NCI-H2081 (cell line): Measurements from ENCODE around the gene SLC25A47.
"Not testable (repeated sequence)": the region's sequence is repeated elsewhere in the genome, so short reads cannot be mapped to it uniquely, and the experiment has no call there.

Experiments used
- DNase-seq, 2 experiments: peaks; one replicate each; lab custom pipeline; 2025; lab: John Stamatoyannopoulos, UW

The SLC25A47 gene

GRCh38 chr14:100325231-100325632, 2.1 kb downstream of the SLC25A47 start:
- no peak for DNase-seq

- DNase-seq = peak in 1 of 2 experiments; percentile 52
Measured at GRCh38 chr14:100325958-100326357, 2.8 kb downstream of the SLC25A47 start.

- DNase-seq = no peak
Measured at GRCh38 chr14:100327128-100327527, 4.0 kb downstream of the SLC25A47 start.

DNA sequence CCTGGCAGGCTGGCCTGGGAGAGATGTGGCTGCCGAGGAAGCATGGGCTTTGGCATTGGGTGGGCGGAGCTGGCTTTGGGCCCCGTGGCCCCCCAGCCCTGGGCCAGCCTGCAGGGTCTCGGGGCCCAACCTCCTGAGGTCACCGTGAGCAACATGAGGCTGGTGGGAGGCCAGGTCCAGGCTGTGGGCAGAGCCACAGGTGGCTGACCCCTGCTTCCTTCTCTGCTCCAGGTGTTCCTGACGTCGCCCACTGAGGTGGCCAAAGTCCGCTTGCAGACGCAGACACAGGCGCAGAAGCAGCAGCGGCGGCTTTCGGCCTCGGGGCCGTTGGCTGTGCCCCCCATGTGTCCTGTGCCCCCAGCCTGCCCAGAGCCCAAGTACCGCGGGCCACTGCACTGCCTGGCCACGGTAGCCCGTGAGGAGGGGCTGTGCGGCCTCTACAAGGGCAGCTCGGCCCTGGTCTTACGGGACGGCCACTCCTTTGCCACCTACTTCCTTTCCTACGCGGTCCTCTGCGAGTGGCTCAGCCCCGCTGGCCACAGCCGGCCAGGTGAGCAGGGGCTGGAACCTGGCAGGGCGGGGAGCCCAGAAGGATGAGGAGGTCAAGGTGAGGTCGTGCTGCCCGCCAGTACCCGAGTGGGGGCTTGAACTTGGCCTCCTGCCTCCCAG, 5.5 kb downstream of the SLC25A47 start:
- no peak for DNase-seq

DNA sequence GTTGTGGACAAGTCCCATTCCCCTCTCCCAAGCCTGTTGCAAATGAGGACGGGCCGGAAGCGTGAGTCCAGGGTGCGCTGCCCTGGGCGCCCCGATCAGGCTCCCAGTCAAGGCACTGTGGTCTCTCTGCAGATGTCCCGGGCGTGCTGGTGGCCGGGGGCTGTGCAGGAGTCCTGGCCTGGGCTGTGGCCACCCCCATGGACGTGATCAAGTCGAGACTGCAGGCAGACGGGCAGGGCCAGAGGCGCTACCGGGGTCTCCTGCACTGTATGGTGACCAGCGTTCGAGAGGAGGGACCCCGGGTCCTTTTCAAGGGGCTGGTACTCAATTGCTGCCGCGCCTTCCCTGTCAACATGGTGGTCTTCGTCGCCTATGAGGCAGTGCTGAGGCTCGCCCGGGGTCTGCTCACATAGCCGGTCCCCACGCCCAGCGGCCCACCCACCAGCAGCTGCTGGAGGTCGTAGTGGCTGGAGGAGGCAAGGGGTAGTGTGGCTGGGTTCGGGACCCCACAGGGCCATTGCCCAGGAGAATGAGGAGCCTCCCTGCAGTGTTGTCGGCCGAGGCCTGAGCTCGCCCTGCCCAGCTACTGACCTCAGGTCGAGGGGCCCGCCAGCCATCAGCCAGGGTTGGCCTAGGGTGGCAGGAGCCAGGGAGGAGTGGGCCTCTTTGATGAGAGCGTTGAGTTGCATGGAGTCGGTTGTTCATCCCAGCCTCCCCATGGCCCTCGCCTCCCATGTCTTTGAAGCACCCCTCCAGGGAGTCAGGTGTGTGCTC, 6.3 kb downstream of the SLC25A47 start:
- no peak for DNase-seq

GRCh38 chr14:100330007-100330344, 6.8 kb downstream of the SLC25A47 start:
- DNase-seq = no peak

DNA sequence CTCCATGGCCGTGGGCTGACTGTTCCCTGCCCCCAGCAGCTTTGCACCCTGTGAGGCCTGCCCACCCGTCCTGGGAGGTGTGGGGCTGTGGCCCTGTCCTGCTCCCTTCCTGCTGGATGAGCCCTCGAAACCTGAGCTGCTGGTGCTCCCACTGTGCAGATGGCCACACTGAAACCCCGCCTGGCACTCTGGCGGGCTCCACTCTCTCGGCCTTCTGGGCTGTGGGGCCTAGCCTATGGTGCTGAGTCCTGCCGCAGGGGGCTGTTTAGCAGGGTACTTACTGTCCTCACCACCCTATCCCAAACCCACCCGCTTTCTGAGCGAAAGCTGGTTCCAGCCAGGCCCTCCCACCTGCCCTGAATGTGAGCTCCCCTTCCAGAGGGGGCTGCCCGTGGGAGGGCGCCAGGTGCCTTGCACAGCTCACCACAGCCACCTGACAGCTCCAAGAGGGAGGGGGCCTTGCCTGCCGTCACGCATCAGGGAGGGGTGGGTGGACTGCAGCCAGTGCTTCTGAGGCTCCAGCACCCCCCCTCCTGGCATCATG, 7.3 kb downstream of the SLC25A47 start:
- DNase-seq = peak; percentile 26 to 52

DNA sequence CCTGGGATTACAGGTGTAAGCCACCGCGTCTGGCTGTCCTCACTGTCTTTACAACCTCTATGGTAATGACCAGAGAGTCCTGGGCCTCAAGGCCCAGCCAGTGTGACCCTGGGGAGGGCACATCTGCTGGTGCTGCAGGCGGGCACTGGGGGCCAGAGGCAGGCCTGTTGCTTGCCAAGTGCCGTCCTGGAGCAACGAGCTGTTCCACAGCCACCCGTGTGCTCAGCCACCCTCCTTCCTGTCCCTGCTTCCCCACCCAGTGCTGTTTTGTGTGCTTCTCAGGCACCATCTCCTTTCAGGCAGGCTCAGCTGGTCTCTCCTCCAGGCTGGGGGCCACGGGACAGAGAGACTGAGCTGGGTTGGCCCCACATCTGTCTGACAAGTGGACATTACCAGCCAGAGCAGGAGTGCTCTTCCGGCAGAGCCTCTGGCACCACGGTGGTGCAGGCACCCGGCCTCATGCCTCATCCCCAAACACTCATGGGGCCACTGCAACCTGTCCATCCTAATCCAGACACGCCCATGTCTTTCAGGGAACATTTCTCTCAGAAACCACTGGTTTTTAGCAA, 9.0 kb downstream of the SLC25A47 start:
- DNase-seq = no peak

- DNase-seq = peak in 1 of 2 experiments; percentile 51
Measured at GRCh38 chr14:100332797-100333196, 9.7 kb downstream of the SLC25A47 start.

- DNase-seq = no peak
Measured at GRCh38 chr14:100333311-100333710, 10.2 kb downstream of the SLC25A47 start.

GRCh38 chr14:100333827-100334226, 10.7 kb downstream of the SLC25A47 start:
- no peak for DNase-seq

DNA sequence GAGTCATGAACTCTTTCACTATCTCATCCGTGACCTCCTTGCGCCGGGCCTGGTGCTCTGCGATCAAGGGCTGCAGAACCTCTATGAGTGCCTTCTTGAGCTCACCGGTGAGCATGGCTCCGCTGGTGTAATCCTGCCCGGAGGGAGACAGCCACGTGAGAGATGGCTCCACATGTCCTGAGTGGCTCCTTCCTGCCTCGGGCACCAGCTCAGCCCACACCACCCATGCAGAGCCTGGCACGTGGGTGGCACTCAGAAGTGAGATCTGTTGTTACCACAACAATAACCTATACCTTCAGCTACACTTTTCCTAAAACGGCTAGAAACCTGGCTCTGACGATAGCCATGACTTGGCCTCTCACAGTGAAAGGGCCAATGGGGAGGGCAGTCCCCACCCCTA, 11.8 kb downstream of the SLC25A47 start:
- no peak for DNase-seq

DNA sequence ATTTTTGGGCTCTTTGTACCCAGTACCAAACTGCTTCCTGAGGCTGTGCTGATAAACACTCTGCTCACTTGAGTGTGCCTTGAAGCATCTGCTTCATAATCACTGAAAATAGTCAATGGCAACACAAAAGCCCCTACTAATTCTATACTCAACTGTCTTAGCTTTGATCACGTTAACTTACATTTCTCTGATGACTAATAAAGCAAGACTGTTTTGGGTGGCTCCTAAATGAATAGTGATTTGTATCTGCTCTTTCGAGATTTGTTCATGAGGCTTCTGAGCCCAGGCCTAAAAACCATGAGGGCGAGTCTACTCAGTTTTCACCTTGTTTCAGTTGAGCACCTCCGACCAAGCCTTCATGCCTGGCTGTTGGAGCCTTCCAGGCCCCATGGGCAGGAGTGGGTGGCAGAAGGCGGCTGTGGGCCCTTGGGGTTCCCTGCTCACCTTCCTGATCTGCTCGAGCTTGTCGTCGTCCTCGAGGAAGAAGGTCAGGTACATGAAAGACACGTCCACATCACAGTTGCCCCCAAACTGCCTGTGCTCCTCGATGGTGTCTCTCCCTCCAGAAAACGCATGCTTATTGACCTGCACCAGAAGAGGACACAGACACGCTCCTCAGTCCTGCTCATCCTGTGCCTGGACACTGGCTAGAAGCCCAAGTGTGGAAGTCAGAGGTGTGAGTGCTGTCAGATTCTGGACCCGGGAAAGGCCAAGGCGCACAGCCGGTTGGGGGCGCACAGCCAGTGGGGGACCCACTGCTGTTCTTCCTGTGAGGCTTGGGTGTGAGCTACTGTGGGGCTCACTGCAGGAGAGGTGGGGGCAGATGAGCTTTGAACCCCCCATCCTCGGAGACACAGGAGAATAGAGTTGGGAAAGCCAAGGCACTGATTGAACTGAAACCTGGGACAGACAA, 13.7 kb downstream of the SLC25A47 start:
- DNase-seq = no peak

- no peak for DNase-seq
Measured at GRCh38 chr14:100339766-100340422, 16.8 kb downstream of the SLC25A47 start.

- DNase-seq = no peak
Measured at GRCh38 chr14:100340423-100340813, 17.3 kb downstream of the SLC25A47 start.

- DNase-seq = no peak
Measured at GRCh38 chr14:100341301-100342031, 18.3 kb downstream of the SLC25A47 start.

DNA sequence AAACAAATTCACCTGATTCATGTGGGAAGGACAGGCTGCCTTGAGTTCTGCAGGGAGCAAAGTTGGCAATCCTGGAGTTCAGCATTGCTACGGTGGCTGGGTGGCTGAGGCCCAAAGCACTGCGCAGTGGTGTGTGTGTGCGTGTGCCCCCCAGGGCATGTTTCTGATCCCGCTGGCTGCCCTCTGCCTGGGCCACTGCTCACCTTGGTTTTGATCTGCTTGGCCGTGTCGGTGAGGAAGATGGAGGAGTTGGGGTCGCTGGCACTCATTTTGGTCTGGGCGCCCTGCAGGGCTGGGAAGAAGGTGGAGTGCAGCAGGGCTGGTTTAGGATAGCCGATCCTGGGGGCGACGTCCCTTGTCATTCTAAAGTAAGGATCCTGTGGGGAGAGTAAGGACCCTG, 19.1 kb downstream of the SLC25A47 start:
- no peak for DNase-seq

DNA sequence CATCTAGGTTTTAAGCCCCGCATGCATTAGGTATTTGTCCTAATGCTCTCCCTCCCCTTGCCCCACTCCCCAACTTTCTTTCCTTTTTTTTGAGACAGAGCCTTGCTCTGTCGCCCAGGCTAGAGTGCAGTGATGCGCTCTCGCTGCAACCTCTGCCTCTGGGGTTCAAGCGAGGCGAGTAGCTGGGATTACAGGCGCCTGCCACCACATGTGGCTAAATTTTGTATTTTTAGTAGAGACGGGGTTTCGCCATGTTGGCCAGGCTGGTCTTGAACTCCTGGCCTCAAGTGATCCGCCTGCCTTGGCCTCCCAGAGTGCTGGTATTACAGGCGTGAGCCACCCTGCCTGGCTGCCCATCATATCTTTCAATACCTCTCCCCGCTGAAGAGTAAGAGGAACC, 19.7 kb downstream of the SLC25A47 start:
- DNase-seq = not testable (repeated sequence)

DNA sequence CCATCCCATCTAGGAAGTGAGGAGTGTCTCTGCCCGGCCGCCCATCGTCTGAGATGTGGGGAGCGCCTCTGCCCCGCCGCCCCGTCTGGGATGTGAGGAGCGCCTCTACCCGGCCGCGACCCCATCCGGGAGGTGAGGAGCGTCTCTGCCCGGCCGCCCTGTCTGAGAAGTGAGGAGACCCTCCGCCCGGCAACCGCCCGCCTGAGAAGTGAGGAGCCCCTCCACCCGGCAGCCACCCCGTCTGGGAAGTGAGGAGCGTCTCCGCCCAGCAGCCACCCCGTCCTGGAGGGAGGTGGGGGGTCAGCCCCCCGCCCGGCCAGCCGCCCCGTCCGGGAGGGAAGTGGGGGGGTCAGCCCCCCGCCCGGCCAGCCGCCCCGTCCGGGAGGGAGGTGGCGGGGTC, 21.5 kb downstream of the SLC25A47 start:
- DNase-seq = not testable (repeated sequence)

DNA sequence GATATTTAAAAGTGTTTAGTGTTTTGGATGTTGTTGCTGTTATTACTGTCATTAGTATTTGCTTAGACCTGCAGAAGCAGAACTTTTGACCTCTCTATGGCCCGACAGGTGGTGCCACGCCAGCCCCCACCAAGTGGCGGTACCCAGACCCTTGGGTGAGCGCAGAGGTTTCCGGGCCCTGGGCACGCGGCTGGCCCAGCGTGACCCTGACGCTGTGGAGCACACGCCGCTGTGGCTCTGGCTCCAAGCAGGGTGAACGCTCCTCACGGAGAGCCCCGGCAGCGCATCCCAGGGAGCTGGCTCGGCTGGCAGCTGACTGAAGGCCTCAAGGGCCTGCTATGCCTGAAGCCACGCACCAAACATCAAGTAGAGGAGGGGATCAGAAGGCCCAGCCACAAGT, 22.6 kb downstream of the SLC25A47 start:
- no peak for DNase-seq
